HG02870 (cell line): ENCODE data around the gene FHOD3.
"Not testable (repeated sequence)": the region's sequence is repeated elsewhere in the genome, so short reads cannot be mapped to it uniquely, and the experiment has no call there.

Experiments used
- ATAC-seq: cut with Tn5 transposase; IDR thresholded peaks from one replicate; pipeline ENCODE4 v1.9.1; 2021; ENCODE audit warnings: mild to moderate bottlenecking, moderate library complexity; ENCODE audit not compliant: unreplicated experiment

The FHOD3 gene

DNA sequence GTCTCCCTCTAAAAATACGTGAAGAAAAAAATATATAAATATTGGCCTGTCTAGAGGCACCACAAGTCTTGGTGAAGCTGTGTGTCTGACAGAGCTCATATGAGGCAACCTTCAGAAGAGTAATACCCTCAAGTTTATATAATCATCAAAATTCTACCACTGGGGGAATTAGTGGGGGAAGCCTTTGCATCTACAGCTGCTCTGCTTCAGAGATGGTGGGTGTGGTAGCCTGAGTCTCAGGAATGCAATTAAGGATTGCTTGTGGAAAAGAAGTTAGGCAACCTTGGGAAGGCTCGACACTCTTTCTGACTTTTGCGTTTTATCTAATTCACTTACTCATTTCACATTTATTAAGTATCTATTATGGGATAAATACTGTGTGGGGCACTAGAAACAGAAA is 513.9 kb downstream of the FHOD3 start:
- ATAC-seq: no peak

DNA sequence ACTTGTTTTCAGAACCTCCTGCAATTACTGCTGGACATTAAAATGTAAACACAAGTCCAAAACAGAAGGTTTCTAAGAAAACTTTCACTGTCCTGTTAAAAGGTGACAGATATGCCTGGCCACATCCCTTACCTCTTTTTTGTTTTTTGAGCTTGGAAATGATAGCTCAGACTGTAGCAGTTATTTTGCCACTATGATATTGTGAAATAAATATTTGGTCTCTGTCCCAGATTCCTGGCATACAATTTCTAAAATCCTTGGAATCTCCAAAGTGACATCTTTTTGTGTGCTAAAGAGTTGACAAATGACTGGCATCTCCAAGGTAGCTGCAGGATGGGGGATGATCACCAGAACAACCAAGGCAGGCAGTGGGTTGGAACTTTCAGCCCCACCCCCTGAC is 514.4 kb downstream of the FHOD3 start:
- no peak for ATAC-seq

DNA sequence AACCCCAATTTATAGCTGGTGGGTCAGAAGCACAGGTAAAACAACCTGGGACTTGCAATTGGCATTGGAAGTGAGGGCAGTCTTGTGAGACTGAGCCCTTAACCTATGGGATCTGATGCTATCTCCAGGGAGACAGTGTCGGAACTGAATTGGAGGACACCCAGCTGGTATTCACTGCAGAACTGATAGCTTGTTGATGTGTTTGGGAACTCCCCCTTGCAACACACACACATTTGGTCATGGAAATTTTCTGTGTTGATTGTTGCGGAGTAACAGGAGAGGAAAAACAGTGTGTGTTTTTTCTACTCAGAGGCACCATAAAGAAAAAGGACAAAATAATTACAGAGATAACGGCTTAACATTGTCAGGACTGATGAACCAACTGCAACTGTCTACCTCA is 515.2 kb downstream of the FHOD3 start:
- no peak for ATAC-seq

DNA sequence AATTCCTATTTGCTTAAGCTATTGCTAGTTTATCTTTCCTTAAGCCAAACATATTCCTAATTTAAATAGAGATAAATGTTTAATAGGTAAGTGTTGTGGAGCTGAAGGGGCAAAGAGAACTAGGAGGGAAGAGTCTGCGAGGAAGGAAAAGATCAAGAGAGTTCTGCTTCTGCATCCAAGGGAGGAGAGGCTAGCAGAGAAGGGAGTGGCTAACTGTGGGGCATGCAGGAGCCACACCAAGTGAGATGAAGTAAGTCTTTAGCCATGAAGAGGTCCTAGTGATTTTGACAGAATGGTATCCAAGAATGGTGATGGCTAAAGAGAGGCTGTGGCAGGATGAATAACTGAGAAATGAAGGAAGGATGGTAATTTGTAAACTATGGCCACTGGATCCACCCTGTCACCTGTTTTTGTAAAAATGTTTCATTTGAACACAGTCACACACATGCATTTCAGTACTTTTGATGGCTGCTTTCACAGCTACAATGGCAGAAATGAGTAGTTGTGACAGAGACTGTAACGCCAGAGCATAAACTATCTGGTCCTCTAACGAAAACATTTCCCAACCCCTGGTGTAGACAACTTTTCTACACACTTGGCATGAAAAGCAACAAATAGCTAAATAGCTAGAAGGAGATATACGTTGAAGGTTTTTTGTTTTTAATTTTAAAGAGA is 515.7 kb downstream of the FHOD3 start:
- no peak for ATAC-seq

DNA sequence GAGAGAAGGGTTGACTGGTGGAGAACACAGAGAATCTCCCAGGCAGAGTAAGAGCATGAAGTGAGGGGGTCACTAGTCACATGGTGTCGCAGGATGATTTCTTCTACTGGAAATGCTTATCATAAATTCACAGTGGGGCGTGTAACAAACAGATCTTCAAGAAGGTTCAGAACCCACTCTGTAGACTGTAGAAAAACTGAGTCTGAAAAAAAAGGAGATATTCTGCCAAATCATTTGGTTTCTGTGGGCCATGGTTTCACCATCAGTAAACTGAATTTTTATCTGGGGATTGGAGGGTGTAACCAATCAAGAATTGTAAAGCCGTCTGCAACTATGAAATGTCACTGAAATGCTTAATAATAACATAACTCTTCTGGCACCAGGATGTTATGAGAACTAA is 516.3 kb downstream of the FHOD3 start:
- ATAC-seq: no peak

DNA sequence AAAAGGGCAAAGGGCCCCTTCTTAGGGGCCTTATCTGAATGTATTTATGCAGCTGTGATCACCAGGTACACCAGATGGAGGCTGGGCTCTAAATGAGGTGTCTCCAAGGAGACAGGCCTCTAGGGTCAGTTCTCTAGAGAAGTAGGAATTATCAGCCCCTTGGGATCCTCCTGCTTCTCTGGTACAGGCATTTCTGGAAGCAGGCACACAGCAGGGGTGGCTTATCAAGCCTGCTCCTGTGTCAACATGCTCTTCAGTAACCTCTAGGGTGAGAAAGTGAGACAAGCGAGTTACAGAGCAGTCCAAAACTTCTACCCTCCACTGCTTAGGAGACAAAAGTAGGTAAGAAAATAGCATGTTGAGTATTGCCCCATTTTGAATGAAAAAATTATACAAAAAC is 517.5 kb downstream of the FHOD3 start:
- ATAC-seq: no peak

DNA sequence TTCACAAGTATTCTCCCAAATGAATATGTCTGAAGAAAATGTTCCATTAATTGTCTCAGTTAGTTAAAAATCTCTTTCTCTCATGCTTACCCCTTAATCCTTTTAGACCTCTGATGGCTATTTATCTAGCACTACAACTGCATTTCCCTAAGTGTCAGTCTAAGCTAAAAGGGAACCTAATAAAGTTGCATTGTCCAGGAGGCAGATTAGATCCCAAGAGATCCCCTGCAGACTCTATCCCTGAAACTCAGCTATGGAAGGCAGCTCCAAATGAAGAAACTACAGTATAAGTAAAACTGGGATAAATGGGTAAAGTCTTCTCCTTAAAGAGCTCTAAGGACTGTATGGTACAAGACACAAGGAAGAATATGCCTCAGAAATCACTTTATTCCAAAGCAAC is 518.6 kb downstream of the FHOD3 start:
- ATAC-seq: not testable (repeated sequence)

DNA sequence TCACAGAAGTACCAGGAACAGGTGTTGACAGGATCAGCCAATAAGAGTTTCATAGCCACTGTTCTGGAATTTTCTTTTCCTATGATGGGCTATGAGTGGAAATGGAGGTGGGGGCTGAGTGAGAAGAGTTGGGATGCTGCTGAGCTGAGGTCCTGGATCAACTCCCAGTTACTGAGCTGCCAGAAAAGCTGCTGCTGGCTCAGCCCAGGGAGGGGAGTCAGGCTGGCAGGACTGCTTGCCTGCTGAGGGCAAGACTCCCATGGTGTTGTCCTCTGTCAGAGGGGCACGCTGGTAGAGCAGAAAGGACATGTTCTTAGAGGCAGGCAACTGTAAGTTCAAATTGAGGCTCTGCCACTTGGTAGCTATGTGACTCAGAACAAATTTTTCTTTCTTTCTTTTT is 519.5 kb downstream of the FHOD3 start:
- ATAC-seq: no peak

DNA sequence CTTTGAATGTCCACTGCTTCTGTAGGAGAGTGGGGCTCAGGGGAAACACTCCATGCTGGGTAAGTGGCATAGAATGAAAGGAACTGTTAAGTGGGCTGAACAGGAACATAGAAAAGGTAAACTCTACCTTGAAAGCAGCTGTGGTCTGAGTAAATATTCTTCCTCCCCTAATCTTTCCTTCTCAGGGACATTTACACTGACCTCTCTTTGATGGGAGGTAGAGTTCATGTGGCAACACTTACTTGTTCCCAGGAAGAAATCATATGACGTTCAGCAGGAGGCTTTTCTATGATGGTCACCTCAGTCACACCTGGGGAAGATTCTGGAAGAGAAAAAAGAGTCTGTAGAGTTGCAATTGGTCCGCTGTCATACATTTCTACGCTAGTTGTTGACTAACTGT is 521.1 kb downstream of the FHOD3 start:
- no peak for ATAC-seq

DNA sequence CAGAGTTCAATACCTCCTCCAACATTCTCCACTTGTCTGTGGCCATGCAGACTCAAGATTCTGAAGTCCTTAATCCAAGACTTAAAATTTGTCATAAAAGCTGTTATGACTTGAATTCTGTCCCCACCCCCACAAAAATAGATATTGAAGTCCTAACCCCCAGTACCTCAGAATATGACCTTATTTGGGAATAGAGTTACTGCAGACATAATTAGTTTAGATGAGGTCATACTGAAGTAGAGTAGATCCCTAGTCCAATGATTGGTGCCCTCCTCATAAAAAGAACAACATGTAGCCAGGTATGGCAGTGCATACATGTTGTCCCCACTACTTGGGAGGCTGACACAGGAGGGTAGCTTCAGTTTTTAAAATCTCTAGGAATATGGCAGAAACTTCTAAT is 522.1 kb downstream of the FHOD3 start:
- ATAC-seq: no peak

DNA sequence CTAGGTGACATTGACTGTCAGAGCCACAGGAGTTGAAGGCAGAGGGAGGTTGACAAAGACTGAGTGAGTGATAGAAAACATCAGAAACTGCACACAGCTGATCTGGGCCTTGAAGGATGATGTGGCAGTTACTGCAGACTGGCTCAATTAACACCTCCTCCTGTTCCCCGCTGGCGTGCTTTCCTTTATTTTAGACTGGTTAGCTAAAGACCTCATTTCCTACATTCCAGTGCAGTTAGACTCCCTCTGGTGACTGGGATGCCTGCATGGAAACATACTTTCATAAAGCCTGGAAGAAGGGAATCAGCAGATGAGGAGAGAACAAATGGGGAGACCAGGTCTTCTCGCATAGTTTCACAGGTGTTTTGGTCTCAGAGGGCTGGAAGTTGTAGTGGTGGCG is 524.2 kb downstream of the FHOD3 start:
- ATAC-seq: no peak

DNA sequence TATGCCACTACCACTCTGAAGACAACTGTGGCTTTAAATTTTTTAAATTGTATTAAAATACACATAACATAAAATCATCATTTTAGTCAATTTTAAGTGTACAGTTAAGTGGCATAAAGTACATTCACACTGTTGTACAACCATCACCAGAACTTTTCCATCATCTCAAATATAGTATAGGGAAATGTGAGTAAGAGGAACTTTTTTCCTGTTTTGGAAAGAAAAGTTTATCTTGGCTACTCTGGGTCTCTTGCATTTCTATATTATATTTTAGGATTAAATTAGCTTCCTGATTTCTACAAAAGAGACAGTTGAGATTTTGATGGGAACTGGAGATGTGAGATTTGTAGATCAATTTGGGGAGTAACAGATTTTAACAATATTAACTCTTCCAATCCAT is 528.0 kb downstream of the FHOD3 start:
- no peak for ATAC-seq

DNA sequence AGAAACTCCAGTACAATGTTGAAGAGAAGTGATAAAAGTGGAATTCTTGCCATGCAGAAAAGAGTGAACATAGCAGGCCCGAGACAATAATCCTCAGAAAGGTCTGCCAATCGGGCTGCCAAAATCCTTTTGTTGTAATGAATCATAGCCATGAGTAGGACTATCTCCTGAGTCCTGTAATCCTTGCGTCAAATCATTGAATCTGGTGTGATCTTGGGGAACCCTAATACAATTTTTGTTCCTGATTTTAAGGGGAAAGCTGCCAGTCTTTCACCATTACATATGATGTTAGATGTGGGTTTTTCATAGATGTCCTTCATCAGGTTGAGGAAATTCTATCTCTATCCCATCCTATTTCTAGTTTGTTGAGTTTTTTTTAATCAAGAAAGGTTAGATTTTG is 529.0 kb downstream of the FHOD3 start:
- ATAC-seq: no peak

DNA sequence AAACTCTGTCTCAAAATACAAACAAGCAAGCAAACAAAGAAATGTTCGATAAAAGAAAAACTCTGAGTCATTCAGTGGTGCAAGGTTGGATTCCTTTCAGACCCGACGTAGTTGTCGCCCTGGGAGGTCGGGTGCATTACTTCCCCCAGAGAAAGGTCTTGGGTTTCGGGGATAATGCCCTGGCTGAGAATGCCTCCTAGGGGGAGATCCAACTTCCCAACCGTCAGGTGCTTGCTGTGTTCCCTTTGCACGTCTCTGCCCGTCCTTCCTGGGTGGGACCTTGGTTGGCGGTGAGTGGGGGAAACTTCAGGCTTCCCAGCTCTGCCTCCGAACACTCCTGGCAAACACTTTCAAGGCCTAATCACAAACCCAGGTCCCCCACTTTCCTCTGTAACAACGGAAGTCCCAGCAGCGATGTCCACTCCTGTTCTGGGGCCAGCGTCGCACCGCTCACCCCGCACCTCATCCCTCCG is 530.7 kb downstream of the FHOD3 start:
- ATAC-seq: no peak

DNA sequence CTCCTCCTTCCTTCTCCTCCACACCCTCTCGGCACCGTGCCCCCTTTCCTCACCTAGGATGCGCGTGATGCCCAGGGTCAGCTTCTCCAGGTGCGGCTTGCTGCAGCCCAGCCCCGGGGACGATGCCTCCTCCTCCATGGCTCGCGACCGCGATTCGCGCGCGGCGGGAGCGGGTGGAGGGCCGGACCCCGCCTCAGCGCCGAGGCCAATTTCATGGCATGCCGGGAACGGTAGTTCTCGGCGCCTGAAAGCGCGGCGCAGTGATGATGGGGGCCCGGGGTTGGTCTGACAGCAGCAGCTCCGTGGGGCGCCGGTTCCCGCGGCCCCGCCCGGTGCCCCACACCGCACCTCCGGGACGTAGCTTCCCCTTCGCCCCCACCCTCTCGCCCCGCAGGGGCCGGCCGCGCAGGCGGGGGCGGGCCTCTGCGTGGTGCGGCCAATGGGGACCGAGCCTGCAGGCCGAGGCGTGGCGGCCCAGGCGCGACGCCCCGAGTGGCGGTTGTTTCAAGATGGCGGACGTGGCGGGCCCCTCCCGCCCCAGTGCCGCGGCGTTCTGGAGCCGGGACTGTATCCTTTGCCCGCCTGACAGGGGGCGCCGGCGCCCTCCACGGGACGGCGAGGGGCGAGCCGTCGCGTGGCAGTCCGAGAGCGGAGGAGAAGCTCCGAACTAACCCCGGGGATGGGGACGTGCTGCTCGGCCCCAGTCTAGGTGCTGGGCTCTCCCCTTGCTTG is 531.3 kb downstream of the FHOD3 start, which contains the start of the genes KIAA1328 and TPGS2:
Gene KIAA1328 (plus strand): TSS at position 498 of the 732 bp plus-strand sequence. CDS start 12 bp downstream, at position 510.
Gene TPGS2 (minus strand): TSS at position 373 of the 732 bp plus-strand sequence. CDS start 235 bp downstream, at position 138.
- peak; percentile 91 for ATAC-seq
